Measurements from ENCODE around the gene PLEKHG2.

The PLEKHG2 gene

GRCh38 chr19:39432677-39433025 lies 20.2 kb downstream of the PLEKHG2 start:
- POLR2A ChIA-PET: interaction anchor here (0.7 to 1.8 kb wide), 7 partner anchors 8 to 546 kb away, joined by 3 to 7 read pairs (median 4); partner anchors contain the start of gene SAMD4B
- no peak for TF ChIP-seq CTCF (IDR thresholded peaks at IDR 0.05; ENCODE audit: control extremely low read depth, extremely low read depth, low read depth, missing control alignments)
- CTCF ChIA-PET: interaction anchor here (1.3 to 1.6 kb wide), 2 partner anchors 19 to 34 kb away, joined by 4 read pairs; no protein-coding TSS in a partner anchor
- DNase-seq (ENCODE audit: extremely low spot score): no peak

- POLR2A ChIA-PET: interaction anchor here (0.7 to 1.8 kb wide), 4 partner anchors 11 to 545 kb away, joined by 4 to 7 read pairs (median 6); partner anchors contain the start of gene SUPT5H
- TF ChIP-seq CTCF (IDR thresholded peaks at IDR 0.05; ENCODE audit: control extremely low read depth, extremely low read depth, low read depth, missing control alignments): no peak
- CTCF ChIA-PET: interaction anchor here (1.0 to 1.8 kb wide), 5 partner anchors 10 to 37 kb away, joined by 3 to 6 read pairs (median 4); partner anchors contain the start of gene PLEKHG2
- DNase-seq (ENCODE audit: extremely low spot score): no peak
These were observed 21.1 kb downstream of the PLEKHG2 start for GRCh38 chr19:39433480-39434079.

DNA sequence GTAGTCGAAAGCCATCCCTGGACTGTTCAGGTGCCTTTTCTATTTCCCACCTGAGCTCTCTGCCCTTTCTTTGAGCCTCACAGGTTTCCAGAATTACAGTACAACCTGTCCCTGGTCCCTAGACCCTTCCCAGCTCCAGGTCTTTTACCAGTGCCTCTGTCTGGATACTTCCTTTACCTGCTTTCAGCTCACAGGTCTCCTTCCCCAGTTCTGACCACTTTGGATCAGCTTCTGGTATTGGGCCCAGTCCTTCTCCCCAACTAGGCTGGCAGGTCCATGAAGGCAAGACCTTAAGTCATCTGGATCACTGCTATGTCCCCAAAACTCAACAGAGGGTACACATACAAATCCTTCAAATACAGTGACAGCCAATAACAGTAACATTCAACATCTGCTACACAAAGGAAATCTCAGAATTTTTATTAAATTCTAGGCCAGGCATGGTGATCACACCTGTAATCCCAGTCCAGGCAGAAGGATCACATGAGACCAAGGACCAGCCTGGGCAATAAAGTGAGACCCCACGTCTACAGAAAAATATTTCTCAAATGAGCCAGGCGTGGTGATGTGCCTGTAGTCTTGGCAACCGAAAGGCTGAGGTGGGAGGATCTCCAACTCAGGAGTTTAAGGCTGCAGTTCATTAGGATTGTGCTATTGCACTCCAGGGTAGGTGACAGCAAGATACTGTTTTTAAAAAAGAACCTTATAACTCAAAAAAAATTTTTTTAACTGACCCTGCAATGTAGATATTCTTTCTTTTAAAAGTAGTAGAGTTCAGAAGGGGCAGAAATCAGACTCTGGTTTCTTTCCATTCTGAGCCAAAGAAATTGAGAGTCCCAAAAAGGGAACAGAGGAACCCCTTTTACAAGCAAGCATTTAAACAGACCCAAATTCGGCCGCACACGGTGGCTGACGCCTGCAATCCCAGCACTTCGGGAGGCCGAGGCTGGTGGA lies 21.9 kb downstream of the PLEKHG2 start:
- no peak for TF ChIP-seq CTCF (IDR thresholded peaks at IDR 0.05; ENCODE audit: control extremely low read depth, extremely low read depth, low read depth, missing control alignments)
- POLR2A ChIA-PET: interaction anchor here (0.6 to 1.8 kb wide), 7 partner anchors 7 to 27 kb away, joined by 3 to 16 read pairs (median 7); partner anchors contain the start of gene SUPT5H
- CTCF ChIA-PET: interaction anchor here (1.0 to 1.8 kb wide), 5 partner anchors 18 to 98 kb away, joined by 3 to 6 read pairs (median 5); partner anchors contain the start of genes EID2B and PLEKHG2
- DNase-seq (ENCODE audit: extremely low spot score): no peak

DNA sequence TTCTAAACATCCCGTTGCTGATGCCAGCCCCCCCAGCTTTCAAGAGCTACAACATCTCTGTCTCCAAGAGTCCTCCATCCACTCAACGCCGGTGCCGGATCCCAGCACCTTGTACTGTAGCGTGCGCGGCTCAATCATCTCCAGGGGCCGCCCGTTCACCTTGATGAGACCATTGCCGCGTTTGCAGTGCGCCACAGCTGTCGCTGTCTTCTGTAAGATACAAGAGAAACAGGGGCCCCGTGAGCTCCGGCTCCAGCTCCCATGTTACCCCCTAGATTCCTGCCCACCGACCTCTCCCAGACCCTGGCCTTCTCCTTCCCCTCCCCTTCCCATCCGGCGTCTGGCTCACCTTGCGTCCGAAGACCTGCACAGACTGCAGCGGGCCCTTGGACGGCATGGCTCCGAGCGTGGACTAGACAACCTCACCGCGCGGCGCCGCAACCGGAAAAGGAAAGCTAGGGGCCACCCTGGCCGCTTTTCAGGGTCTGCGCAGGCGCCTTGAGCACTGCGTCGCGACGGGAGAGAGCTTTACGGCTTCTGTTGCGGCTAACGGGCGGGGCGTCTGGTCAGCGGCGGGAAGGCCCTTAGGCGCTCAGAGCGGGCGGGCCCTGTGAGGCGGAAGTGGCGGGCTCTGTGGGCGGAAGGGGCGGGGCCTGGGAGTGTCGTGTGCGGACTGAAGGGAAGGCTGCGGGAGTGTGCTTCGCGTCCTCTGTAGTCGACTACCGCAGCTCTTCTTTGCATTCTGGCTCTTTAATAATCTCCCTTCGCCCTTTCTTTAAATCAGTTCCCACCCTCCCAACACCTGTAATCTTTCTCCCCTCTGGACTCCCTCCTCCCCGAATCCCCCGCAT lies 23.3 kb downstream of the PLEKHG2 start, which contains the start of gene RPS16:
Gene RPS16, minus strand, starts transcription at position 451 of the 851 bp plus-strand sequence. Its CDS starts 54 bp downstream, at position 397.
- no peak for TF ChIP-seq CTCF (IDR thresholded peaks at IDR 0.05; ENCODE audit: control extremely low read depth, extremely low read depth, low read depth, missing control alignments)
- ChIA-PET CTCF (interaction anchor here (0.8 to 1.7 kb wide), 10 partner anchors 22 to 116 kb away, joined by 3 to 6 read pairs (median 4); partner anchors contain the start of genes EID2B, MED29 and PAF1), POLR2A (interaction anchor here (0.5 to 1.7 kb wide), 15 partner anchors 8 to 386 kb away, joined by 3 to 16 read pairs (median 5); partner anchors contain the start of genes MED29, PAF1, PLEKHG2 and SUPT5H)
- DNase-seq (ENCODE audit: extremely low spot score): peak; percentile 97

- DNase-seq (ENCODE audit: extremely low spot score): no peak
- TF ChIP-seq CTCF (IDR thresholded peaks at IDR 0.05; ENCODE audit: control extremely low read depth, extremely low read depth, low read depth, missing control alignments): no peak
- ChIA-PET CTCF (interaction anchor here (0.8 to 1.7 kb wide), 9 partner anchors 22 to 115 kb away, joined by 3 to 6 read pairs (median 4); partner anchors contain the start of genes EID2B, MED29 and PAF1), POLR2A (interaction anchor here (0.5 to 1.7 kb wide), 15 partner anchors 8 to 385 kb away, joined by 3 to 16 read pairs (median 5); partner anchors contain the start of genes MED29, PAF1, PLEKHG2 and SUPT5H)
These were observed 23.9 kb downstream of the PLEKHG2 start for GRCh38 chr19:39436350-39436716.

Measured in GM10248 (cell line).